HG02938 (cell line): Measurements from ENCODE around the gene RBM44.
"Not testable (repeated sequence)": the region's sequence is repeated elsewhere in the genome, so short reads cannot be mapped to it uniquely, and the experiment has no call there.

ENCODE experiments used
- ATAC-seq: cut with Tn5 transposase; IDR thresholded peaks from one replicate; pipeline ENCODE4 v1.9.1; 2021; ENCODE audit warnings: mild to moderate bottlenecking, moderate library complexity; ENCODE audit not compliant: unreplicated experiment

The RBM44 gene, protein sequence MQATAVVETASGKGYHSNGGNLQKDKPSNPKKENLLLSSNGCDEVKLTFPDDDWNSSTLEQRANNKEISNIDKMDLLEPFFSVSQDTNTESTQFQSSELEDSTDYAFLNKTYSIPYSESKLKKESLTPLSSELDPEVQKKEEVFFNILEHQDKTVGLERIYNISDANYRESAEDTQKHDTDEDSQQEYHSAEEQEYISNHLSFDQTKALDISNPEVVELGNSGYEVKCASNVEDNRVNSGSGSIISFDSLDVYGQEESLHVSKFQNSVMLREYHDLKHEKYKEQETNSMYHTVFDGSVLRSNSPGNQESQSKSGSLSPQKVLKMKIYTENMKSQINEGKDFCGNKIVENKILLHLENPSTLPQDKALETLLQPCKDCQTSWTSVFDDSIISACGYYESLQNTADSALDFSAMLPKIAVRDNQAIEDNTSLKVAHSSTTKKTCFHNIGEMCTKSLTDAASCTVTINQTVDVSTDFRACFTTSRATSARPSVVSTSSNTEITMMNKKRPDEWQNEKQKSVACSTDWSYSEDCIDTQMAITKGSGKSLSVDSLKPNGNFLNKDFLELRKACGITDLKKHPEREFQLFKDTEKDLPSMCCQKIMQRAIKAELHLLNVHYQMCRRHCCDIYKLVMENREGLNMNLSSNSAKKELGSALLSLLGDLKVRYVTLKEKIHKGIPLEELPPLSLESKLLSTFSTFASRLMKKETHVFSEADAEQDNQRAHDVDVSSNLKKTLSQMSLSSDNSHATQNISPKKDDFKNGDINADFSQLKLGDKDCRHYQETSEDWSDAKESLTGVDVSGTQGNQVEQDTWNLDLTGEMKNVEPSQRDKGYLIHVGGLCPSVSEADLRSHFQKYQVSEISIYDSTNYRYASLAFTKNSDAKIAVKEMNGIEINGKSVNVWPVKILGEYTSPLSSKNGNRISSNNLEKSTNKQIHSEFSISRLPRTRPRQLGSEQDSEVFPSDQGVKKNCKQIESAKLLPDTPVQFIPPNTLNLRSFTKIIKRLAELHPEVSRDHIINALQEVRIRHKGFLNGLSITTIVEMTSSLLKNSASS

DNA sequence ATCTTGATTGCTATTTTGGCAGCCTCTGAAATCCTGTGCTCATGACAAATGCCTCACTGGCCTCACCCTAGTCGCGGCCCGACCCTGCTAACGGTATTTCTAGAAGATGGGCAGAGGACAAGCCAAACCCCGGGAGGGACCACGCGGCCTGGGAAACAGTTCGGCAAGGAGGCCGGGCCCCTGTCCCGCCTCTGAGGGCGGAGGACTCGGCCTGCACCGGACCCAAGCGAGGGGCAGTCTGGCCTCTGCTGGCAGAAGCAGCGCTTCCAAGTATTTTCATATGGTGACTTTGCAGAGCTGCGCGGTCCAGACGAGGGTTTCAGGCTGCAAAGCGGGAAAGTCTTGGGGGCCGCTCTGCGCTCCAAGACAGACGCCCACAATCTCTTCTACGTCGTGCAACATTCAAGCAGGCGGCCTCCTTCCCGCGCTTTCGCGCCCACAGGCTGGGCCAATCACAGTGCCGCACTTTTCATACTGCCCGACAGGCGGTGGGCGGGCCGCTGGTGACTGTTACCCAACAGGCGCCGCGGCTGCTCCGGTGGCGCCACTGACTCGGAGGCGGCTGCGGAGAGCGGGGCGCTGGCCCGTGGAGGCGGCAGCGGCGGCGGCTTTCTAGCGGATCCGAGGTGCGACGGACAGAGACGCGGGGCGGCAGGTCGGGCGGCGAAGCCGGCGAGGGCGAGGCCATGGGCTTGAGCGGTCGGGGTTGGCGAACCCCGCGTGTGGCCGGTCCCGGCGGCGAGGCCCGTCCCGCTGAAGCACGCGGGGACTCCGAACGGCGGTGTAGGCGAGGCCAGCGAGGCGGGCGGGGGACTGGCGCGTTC is at the start of gene RBM44:
Gene RBM44 (plus strand): TSS at position 544 of the 824 bp plus-strand sequence. CDS start 14,831 bp downstream, outside the sequence.
- no peak for ATAC-seq

DNA sequence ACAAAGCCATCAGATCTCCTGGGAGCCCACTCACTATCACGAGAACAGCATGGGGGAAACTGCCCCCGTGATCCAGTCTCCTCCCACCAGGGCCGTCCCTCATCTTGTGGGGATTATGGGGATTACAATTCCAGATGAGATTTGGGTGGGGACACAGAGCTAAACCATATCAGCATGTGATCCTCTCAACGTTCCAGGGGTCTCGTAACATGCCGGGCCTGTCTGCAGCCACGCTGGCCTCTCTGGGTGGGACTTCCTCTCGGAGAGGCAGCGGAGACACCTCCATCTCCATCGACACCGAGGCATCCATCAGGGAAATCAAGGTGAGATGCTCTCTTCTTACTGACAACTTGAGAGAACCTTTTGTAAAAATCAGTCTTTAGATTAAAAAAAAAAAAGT is 49.6 kb upstream of the RBM44 start:
- ATAC-seq: no peak

DNA sequence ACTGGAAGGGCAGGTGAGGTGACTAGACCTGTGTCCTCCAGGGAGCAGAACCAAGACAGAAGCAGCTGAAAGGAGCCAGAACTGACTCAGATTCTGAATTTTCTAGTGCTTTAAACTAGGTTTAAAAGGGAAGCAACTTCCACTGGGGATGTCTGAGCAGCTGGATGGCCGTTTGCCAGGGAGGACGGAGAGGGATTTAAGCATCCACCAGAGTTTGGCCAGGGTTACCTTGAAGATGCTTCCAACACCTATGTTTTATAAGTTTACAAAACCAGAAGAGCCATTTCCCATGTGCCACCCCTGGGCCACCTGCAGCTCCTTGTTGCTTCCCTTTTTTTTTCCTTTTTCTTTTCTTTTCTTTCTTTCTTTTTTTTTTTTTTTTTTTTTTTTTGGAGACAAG is 48.6 kb upstream of the RBM44 start:
- ATAC-seq: no peak

DNA sequence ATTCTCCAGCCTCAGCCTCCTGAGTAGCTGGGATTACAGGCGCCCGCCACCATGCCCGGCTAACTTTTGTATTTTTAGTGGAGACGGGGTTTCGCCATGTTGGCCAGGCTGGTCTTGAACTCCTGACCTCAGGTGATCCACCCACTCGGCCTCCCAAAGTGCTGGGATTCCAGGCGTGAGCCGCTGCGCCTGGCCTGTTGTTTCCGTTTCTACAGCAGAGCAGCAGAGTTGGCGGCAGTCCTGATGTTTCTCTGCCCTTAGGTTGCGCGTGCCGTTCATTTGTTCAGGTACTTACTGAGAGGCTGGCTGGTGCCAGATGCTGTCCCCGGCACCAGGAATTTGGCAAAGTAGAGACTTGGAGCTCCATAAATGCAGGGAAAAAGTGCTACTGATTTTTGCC is 48.1 kb upstream of the RBM44 start:
- not testable (repeated sequence) for ATAC-seq

DNA sequence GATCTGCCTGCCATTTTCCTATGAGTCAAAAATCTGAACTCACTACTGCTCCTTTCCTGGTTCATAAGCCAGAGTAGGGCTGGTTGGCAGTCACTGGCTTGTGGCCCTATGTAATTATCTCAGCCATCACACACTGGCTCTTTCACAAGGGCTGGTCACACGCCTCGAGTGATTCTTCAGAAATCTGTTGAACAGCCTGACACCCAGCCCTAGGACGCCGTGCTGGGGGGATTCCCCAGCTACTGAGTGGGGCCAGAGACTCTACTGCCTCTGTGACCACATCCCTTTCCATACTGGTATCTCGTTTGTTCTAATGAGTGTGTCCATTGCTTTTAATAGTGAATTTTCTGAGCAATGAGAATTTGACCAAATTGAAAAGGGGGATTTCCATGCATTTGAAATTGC is 45.8 kb upstream of the RBM44 start:
- peak; percentile 98 for ATAC-seq

DNA sequence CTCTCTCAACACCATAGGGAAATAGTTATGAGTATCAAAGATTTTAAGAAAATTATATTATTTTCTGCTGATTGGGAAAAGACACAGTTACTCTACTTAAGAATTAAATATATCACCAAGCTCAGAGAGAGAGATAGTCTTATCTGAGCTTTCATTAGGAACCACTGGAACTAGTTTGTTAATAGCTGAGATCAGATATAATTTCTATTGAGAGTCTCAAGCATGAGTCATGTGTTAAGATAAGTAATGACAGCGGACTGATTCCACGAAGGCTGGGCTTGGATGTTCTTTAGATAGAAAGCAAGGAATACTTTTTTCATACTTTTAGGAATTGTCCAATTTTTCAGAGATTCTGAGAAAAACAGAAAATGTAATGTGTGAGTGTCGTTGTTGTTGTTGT is 44.4 kb upstream of the RBM44 start:
- no peak for ATAC-seq

DNA sequence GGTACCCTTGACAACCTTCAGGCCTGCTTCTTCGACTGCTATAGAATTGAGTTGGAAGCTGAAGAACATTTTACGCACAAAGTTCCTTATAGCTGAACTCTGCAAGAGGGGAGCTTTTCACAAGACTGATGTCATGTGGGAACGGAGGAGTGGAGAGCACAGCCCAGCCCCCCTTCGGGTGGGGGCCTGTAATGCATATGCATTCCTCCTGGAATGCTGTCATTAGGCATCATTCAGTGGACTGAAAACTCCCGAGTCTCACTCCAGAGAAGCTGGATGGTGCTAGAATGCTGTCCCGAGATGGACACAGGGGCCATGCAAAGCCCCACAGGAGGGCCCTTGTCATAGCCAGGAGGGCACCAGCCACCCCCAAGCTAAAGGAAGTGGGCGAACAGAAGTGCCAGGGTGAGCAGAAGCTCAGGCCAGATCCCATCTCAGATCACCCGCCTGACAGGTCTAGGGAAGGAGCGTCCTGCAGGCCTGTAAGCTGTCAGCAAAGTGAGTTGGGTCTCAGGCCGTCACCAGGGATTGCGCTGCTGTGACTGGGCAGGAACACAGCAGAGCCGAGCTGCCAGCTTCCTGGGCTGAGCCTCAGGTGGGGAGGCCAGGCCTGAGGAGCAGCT is 43.8 kb upstream of the RBM44 start:
- no peak for ATAC-seq

DNA sequence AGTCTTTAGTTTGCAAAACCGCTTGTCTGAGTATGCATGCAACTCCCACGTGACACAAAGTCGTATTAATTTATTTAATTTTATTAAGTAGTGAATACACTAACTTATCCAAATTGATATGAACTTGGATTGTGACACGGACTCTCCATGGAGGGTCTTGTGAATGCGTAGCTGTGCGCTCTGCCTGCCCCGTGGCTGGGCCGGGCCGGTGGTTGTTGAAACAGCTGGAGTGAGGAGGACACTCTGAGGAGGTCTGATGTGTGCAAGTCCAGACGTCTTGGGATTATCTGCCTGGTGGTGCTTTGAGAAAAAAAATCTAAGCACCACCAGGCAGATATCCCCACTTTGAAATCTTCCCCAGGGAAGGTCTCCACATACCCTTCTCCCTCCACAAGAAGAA is 41.0 kb upstream of the RBM44 start:
- ATAC-seq: no peak

DNA sequence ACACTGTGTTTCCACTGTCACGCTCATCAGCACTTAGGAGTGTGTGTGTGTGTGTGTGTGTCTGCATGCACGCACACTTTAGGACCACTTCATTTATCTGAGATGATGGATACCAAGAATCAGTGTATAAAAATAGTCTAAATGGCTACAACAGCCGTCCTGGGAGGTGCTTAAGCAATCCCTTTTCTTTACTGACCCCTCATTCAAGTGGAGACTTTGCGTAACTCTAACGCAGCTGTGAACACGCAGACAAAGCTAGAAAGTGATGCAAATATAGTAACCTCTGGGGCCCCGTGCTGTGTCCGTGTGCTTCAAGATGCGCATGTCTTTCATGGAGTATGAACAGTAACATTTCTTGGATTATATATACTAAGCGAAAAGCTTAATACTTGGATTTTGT is 40.4 kb upstream of the RBM44 start:
- ATAC-seq: no peak

DNA sequence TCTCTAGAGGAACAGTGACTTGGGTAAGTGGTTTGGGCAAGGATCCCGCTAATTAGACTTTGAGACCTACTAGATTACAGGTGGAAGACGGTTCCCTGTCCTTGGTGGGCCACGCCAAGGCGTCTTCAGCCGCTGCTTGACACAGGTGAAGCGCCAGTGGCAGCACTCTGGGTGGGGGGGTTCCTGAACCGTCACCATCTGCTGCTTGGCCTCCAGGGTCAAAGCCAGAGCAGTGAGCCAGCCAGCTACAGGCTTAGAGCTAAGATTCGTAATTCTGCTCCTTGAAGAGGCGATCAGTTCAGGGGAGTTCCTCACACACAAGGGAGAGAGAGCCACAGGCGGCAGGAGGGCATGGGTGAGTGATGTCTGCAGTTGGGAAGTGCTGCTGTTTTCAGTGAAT is 39.4 kb upstream of the RBM44 start:
- ATAC-seq: no peak

DNA sequence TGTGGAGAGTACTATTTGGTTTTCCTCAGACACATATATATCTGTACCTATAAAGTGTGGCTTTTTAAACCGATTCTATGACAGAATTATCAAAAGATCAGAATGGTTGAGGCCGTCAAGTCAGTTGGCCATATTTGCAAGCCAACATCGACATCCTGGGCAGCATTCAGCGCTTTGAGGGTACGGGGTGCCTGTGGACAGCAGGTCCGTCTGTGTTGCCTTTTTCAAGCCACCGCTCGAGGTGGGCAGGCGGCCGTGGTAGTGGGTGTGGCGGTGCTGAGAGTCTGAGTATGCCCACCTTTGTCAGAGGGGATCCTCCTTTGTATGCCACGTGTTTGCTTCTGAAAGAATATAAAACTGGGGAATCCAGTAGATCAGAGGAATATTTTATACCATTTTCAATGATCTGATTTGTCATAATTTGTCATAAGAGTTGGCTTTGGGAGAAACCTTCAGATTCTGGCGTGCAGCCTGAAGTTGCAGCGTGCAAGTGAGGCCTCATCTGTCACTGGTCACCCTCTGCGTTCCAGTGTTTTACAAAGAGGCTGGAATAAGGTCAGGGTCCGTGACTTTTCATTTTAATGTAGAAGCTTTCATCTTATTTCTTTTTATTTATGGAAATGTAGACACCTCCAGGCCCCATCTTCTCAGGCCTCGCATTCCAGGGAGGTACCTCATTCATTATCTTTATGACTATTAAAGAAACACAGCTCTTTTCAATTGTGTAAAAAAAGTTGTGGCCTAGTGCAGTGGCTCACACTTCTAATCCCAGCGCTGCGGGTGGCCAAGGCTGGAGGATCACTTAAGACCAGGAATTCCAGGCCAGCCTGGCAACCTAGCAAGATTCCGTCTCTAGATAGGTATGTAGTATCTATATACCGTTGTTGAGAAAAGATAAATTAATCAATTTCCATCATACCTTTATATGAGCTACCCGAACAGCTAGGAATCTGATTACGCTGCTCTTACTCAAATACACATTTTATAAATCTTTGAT is 37.8 kb upstream of the RBM44 start:
- no peak for ATAC-seq

DNA sequence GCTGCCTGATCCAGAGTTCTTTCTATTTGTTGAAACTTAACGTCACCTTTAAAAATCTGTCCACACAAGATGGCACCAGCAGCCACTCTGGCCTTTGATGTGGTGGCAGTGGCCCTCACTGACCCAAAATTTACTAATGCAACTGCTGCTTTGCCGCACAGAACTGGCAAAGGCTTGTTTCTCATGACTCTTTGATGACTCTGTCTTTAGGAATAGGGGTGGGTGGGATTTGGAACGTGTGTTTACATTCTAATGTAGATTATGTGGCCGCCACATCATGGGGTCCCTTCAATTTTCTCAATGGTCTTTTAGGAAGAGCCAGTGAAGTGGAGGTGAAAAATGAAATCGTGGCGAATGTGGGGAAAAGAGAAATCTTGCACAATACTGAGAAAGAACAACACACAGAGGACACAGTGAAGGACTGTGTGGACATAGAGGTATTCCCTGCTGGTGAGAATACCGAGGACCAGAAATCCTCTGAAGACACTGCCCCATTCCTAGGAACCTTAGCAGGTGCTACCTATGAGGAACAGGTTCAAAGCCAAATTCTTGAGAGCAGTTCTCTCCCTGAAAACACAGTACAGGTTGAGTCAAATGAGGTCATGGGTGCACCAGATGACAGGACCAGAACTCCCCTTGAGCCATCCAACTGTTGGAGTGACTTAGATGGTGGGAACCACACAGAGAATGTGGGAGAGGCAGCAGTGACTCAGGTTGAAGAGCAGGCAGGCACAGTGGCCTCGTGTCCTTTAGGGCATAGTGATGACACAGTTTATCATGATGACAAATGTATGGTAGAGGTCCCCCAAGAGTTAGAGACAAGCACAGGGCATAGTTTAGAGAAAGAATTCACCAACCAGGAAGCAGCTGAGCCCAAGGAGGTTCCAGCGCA is 36.0 kb upstream of the RBM44 start:
- ATAC-seq: not testable (repeated sequence)

DNA sequence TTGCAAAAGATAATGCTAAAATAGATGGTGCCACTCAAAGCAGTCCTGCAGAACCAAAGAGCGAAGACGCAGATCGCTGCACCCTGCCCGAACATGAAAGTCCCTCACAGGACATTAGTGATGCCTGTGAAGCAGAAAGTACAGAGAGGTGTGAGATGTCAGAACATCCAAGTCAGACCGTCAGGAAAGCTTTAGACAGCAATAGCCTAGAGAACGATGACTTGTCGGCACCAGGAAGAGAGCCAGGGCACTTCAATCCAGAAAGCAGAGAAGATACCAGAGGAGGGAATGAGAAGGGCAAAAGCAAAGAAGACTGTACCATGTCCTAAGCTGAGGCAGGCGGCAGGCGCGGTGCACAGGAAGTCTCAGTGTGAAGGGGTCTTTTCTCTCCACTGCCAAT is 34.8 kb upstream of the RBM44 start:
- no peak for ATAC-seq

DNA sequence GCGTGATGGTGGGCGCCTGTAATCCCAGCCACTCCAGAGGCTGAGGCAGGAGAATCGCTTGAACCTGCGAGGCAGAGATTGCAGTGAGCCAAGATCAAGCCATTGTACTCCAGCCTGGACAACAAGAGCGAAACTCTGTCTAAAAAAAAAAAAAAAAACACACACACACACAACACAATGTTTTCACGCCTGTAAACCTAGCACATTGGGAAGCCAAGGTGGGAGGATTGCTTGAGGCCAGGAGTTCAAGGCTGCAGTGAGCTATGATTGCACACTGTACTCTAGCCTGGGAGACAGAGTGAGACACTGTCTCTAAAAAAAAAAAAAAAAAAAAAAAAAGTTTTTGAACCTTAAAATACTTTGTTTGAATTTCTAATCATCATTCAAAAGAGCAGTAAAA is 33.5 kb upstream of the RBM44 start:
- ATAC-seq: not testable (repeated sequence)

DNA sequence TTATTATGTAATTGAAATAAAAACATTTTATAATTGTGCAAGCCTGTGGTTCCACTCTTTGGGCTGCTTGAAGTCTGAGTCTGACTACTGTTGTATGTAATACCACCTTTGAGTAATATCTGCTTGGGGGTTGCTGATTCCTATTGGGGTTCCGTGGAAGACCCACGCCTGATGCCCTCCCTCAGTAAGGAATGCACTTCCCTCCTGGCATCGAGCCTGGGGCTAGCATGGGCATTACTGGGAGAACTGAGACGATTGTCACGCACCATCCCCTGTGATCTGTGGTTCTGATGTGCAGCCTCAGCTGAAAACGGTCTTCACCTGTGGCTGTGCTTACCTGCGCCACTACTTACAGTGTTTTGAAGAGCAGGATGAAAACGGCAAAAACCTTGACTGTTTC is 32.7 kb upstream of the RBM44 start:
- ATAC-seq: no peak

DNA sequence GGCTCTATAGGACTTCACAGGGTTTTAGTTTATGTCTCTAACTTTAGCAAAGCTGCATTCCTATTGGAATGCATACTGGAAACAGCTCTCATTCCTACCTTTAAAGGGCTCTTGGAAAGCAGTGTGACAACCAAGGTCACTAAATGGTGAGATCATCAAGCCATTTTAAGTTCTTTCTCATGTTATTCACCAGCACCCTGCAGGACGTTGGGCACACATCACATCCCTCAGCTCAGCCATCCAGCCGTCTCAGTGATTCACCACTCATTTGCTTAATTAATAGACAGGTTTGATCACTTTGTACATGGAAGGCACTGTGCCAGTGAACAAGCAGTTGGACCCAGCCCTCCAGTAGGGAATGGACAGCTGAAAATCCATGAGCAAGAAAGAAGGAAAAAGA is 32.2 kb upstream of the RBM44 start:
- no peak for ATAC-seq

DNA sequence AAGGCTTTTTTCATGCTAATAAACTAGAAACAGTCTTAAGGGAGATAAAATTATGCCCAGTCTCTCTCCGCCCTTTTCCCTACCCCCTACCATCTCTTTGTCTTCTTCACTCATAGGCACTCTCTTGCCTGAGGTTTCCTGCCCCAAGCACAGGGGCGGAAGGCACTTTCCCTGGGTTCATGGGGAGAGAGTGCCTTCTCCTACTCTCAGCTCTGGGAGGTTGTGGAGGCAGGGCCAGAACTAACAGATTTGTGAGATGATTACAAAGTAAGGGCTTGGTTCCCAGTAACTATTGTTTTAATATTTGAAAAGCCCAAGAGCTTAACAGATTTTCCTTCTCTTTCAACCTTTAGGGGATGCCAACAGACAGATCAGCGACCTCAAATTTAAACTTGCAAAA is 26.1 kb upstream of the RBM44 start:
- no peak for ATAC-seq

DNA sequence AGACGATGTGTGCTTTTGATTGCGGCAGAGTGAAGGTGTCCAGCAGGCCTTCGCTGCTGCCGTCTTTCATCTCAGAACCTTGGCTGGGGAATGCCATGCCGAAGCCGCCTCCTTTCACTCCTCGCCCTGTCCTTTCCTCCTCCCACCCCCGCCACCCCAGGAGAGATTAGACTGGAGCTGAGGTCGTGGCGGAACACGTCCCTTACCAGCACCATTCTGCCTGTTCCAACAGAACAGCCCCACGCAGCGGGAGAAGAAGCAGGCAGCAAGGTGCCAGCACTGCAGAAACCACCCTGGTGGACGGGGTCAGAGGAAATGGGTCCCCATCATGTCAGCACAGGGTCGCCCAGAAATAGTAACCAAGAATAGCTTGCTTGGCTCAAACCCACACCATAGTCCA is 24.8 kb upstream of the RBM44 start:
- no peak for ATAC-seq
